ENCODE data around the gene KMT2C.
A peak's percentile ranks its signal among the peaks of the same experiment; 100 is the strongest.

KMT2C gene

DNA sequence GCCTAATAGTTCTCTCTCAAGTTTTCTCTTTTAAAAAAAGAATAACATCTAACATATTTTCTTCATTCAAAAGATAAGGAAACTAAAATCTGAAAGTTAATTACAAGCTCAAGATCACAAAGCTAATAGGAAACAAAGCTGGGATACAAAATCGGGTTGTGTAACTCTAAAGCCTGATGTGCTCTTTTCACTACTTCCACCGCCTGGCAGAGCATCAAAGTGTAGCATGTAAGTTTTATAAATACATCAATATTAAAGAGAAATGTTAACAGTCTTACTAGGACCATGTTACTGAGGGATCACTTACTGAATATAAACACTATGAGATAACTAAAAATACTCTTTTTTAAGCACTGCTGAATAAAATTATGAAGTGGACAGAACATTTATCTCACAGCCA, 97.2 kb downstream of the KMT2C start:
- H3K79me2 ChIP-seq (ENCODE audit: insufficient read depth, low read length), result peaks cover 96% of the 10 kb centered on the region
- H4K20me1 ChIP-seq (ENCODE audit: insufficient read depth, low read length), result peaks cover 38% of the 10 kb centered on the region
- H3K4me3 ChIP-seq (ENCODE audit: low read depth in 1 of 2, low read length in 2 of 2), result no peak overlapping the region
- no peaks in the 10 kb centered on the region for H3K27me3 ChIP-seq (ENCODE audit: insufficient read depth, low read length, poor library complexity)
- H3K9ac ChIP-seq (ENCODE audit: low read depth, low read length), result no peak overlapping the region
- no peak overlapping the region for H2AFZ ChIP-seq (ENCODE audit: low read depth, low read length)
- H3K4me1 ChIP-seq (ENCODE audit: insufficient read depth, low read length), result no peaks in the 10 kb centered on the region
- H3K9me3 ChIP-seq (ENCODE audit: insufficient read depth, low read length, severe bottlenecking), result no peaks in the 10 kb centered on the region
- TF ChIP-seq CTCF (IDR thresholded peaks at IDR 0.05; ENCODE audit: borderline replicate concordance, extremely low read depth, low read length, poor library complexity, severe bottlenecking) (no peak), EZH2 (IDR thresholded peaks at IDR 0.05; ENCODE audit: borderline replicate concordance, low read depth, low read length, severe bottlenecking) (no peak)
- DNase-seq (no peak), ATAC-seq (ENCODE audit: insufficient read depth, low read depth) (no peak)
- H3K27ac ChIP-seq (ENCODE audit: low read length), result no peak overlapping the region
- peaks cover 10% of the 10 kb centered on the region; the same call in 1 of the 2 replicates for H3K36me3 ChIP-seq (ENCODE audit: insufficient read depth, low read length)
- no peak overlapping the region for H3K4me2 ChIP-seq (ENCODE audit: insufficient read depth, low read length)

DNA sequence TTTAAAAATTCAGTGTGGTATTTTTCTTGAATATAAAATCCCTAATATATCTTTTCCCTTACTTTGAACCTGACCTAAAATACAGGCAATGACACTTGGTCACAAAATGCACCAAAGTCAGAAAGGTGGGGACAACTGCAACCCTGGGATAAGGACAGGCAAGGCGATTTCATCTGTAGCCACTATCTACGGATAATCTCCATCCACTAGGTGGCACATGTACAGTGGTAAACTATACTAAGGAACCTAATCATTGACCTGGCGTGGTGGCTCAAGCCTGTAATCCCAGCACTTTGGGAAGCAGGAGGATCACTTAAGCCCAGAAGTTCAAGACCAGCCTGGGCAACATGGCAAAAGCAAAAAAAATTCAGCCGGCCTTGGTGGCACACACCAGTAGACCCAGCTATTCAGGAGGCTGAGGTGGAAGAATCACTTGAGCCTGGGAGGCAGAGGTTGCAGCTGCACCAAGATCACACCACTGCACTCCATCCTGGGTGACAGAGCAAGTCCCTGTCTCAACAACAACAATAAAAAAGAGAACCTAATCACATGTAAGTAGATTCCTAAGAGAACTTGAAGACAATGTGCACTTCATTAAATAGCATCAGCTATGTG, 98.9 kb downstream of the KMT2C start:
- peak; percentile 13 for DNase-seq
- H3K4me2 ChIP-seq (ENCODE audit: insufficient read depth, low read length), result no peak overlapping the region
- H3K27me3 ChIP-seq (ENCODE audit: insufficient read depth, low read length, poor library complexity), result no peaks in the 10 kb centered on the region
- H3K9me3 ChIP-seq (ENCODE audit: insufficient read depth, low read length, severe bottlenecking), result no peaks in the 10 kb centered on the region
- peaks cover 96% of the 10 kb centered on the region for H3K79me2 ChIP-seq (ENCODE audit: insufficient read depth, low read length)
- no peak overlapping the region for H3K27ac ChIP-seq (ENCODE audit: low read length)
- no peaks in the 10 kb centered on the region for H3K36me3 ChIP-seq (ENCODE audit: insufficient read depth, low read length)
- TF ChIP-seq CTCF (IDR thresholded peaks at IDR 0.05; ENCODE audit: borderline replicate concordance, extremely low read depth, low read length, poor library complexity, severe bottlenecking) (peak; percentile 62), EZH2 (IDR thresholded peaks at IDR 0.05; ENCODE audit: borderline replicate concordance, low read depth, low read length, severe bottlenecking) (no peak)
- peak; percentile 79 for ATAC-seq (ENCODE audit: insufficient read depth, low read depth)
- H3K9ac ChIP-seq (ENCODE audit: low read depth, low read length), result no peak overlapping the region
- H3K4me1 ChIP-seq (ENCODE audit: insufficient read depth, low read length), result no peaks in the 10 kb centered on the region
- no peak overlapping the region for H2AFZ ChIP-seq (ENCODE audit: low read depth, low read length)
- H4K20me1 ChIP-seq (ENCODE audit: insufficient read depth, low read length), result peaks cover 40% of the 10 kb centered on the region; the same call in 1 of the 2 replicates
- H3K4me3 ChIP-seq (ENCODE audit: low read depth in 1 of 2, low read length in 2 of 2), result no peak overlapping the region

- Histone ChIP-seq H3K4me3 (ENCODE audit: low read depth in 1 of 2, low read length in 2 of 2) (no peak overlapping the region), H4K20me1 (ENCODE audit: insufficient read depth, low read length) (peaks cover 44% of the 10 kb centered on the region; the same call in 1 of the 2 replicates), H3K4me2 (ENCODE audit: insufficient read depth, low read length) (no peak overlapping the region), H3K27me3 (ENCODE audit: insufficient read depth, low read length, poor library complexity) (no peaks in the 10 kb centered on the region), H3K4me1 (ENCODE audit: insufficient read depth, low read length) (no peaks in the 10 kb centered on the region), H3K9ac (ENCODE audit: low read depth, low read length) (no peak overlapping the region), H3K79me2 (ENCODE audit: insufficient read depth, low read length) (peaks cover 91% of the 10 kb centered on the region), H3K36me3 (ENCODE audit: insufficient read depth, low read length) (no peaks in the 10 kb centered on the region), H2AFZ (ENCODE audit: low read depth, low read length) (no peak overlapping the region), H3K27ac (ENCODE audit: low read length) (no peak overlapping the region), H3K9me3 (ENCODE audit: insufficient read depth, low read length, severe bottlenecking) (no peaks in the 10 kb centered on the region)
- no peak for TF ChIP-seq CTCF (IDR thresholded peaks at IDR 0.05; ENCODE audit: borderline replicate concordance, extremely low read depth, low read length, poor library complexity, severe bottlenecking)
- TF ChIP-seq EZH2 (IDR thresholded peaks at IDR 0.05; ENCODE audit: borderline replicate concordance, low read depth, low read length, severe bottlenecking), result no peak
- DNase-seq (no peak), ATAC-seq (ENCODE audit: insufficient read depth, low read depth) (0 out of 3 replicates have a peak, but pooled peaks have one; percentile 38)
Observed at GRCh38 chr7:152335900-152336571, 99.8 kb downstream of the KMT2C start.

Data from DND-41 (cell line).